ENCODE data around the gene ZNF385A.

ZNF385A gene

DNA sequence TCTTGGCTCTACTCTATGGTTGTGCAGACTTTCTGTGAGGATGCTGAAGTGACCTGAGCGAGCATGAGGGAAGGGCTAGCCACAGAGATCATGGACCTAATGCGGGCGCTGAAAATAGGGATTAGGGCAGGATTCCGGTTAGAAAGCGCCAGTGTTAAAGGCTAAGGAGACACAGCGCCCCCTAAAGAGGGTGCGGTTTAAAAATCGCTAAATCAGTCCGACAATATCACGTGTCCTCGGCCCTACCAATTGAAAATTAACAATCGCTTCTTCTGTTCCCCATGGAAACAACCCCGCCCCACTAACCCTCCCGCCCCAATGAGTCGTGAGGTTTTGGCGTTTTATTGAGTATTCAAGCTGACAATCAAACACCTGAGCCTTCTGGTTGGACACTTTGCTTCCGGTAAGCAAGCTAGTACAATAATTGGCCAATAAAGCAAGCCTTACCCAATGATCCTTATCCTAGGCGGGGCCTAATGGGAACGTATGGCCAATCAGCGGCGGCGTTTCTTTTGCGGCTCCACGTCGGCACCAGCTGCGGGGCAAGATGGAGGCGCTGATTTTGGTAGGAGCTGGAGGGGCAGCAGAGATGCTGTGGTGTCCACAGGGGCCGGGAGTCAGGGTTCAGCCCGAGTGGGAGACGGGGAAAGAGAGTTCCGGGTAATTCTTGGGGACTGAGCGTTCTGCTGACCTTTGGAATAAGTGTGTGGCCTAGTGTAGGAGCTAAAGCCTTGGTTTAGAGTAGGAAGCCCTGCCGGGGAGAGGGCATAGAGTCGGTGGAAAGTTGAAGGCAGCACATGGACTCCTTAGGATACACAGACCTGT, 59.7 kb downstream of the ZNF385A start, which contains the start of gene COPZ1:
Gene COPZ1, plus strand, starts transcription at position 515 of the 825 bp plus-strand sequence. Its CDS starts 33 bp downstream, at position 548.
- peak within 1 kb of the TSS; percentile 72 to 93 for H3K4me3 ChIP-seq (replicated peaks in 1 of 2; ENCODE audit: low read depth in 2 of 2, low read length in 2 of 2)
- peak; percentile 100 for DNase-seq (ENCODE audit: low read depth in 2 of 2)
- TF ChIP-seq, protein P1, sequence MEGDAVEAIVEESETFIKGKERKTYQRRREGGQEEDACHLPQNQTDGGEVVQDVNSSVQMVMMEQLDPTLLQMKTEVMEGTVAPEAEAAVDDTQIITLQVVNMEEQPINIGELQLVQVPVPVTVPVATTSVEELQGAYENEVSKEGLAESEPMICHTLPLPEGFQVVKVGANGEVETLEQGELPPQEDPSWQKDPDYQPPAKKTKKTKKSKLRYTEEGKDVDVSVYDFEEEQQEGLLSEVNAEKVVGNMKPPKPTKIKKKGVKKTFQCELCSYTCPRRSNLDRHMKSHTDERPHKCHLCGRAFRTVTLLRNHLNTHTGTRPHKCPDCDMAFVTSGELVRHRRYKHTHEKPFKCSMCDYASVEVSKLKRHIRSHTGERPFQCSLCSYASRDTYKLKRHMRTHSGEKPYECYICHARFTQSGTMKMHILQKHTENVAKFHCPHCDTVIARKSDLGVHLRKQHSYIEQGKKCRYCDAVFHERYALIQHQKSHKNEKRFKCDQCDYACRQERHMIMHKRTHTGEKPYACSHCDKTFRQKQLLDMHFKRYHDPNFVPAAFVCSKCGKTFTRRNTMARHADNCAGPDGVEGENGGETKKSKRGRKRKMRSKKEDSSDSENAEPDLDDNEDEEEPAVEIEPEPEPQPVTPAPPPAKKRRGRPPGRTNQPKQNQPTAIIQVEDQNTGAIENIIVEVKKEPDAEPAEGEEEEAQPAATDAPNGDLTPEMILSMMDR (IDR thresholded peaks at IDR 0.05; ENCODE audit: low read depth, low read length) = peak; percentile 71

DNA sequence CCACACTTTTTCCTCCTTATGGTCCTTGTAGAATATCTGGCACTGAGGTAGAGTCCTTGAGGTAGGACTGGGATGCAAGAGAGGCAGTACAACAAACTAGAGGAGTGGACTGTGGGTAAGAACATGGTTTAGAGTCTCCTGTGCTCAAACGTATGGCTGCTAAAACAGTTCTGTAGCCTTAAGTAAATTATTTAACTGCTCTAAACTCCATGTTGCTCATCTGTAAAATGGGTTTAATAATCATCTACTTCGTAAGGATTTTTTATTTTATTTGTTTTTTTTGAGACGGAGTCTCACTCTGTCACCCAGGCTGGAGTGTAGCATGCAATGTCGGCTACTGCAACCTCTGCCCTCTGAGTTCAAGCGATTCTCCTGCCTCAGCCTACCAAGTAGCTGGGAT, 63.2 kb downstream of the ZNF385A start:
- TF ChIP-seq, protein P1 (IDR thresholded peaks at IDR 0.05; ENCODE audit: low read depth, low read length) = no peak
- no peak overlapping the region for H3K4me3 ChIP-seq (replicated peaks in 1 of 2; ENCODE audit: low read depth in 2 of 2, low read length in 2 of 2)
- DNase-seq (ENCODE audit: low read depth in 2 of 2) = no peak

Data from cardiac fibroblast (primary cell).